ENCODE results near the gene LIN7C.
"Not testable (repeated sequence)": the region's sequence is repeated elsewhere in the genome, so short reads cannot be mapped to it uniquely, and the experiment has no call there.

Gene LIN7C

DNA sequence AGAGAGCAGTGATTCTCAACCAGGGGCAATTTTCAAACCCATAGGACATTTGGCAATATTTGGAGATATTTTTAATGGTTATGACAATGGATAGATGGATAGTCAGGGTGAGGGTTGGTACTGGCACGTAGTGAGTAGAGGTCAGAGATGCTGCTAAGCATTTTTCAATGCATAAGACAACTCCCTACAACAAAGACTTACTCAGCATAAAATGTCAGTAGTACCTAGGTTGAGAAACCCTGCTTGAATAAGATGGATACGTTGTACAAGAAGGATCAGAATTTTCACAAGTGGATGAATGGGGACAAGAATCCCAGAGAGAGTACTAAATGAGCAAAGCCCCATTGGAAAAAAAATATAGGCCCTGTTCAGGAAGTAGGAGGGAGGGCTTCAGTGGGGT is 11.9 kb upstream of the LIN7C start:
- Histone ChIP-seq H3K4me3 (ENCODE audit: insufficient read depth in 1 of 2, low read depth in 1 of 2, low read length in 2 of 2) (no peak overlapping the region), H4K8ac (ENCODE audit: low read length) (no peak overlapping the region), H3K4me1 (ENCODE audit: control insufficient read depth, insufficient read depth, low read depth, low read length) (no peaks in the 10 kb centered on the region), H3K14ac (ENCODE audit: low read length in 2 of 2) (no peak overlapping the region), H3K27me3 (ENCODE audit: control insufficient read depth in 1 of 2, insufficient read depth in 1 of 2, low read length in 2 of 2) (peaks cover 0 to 4% of the 10 kb centered on the region in 2 experiments), H3K9ac (ENCODE audit: low read length) (no peak overlapping the region), H2BK15ac (ENCODE audit: low read depth, poor library complexity, severe bottlenecking) (no peak overlapping the region), H3K9me3 (ENCODE audit: control insufficient read depth, low read length) (peaks cover 19% of the 10 kb centered on the region), H3K23ac (ENCODE audit: low read length in 2 of 2) (no peak overlapping the region), H2BK5ac (ENCODE audit: low read depth, low read length, poor library complexity, severe bottlenecking) (no peak overlapping the region), H3K79me1 (replicated peaks; ENCODE audit: low read length, poor library complexity, severe bottlenecking) (no peaks in the 10 kb centered on the region), H3K4me2 (ENCODE audit: low read length, poor library complexity, severe bottlenecking) (no peak overlapping the region), H3K18ac (ENCODE audit: low read depth in 1 of 2, low read length in 2 of 2) (no peak overlapping the region), H2AK5ac (ENCODE audit: low read length, severe bottlenecking) (no peak overlapping the region), H4K91ac (ENCODE audit: low read length) (no peak overlapping the region), H2AFZ (ENCODE audit: low read depth, low read length) (no peak overlapping the region), H3K4ac (ENCODE audit: low read depth in 1 of 2, low read length in 2 of 2) (no peak overlapping the region), H2BK12ac (ENCODE audit: low read length in 2 of 2) (no peak overlapping the region), H2BK120ac (ENCODE audit: low read depth, low read length) (no peak overlapping the region), H3K27ac (ENCODE audit: low read length, poor library complexity, severe bottlenecking) (no peak overlapping the region), H3K36me3 (ENCODE audit: control insufficient read depth in 1 of 2, insufficient read depth in 2 of 2, low read depth in 1 of 2, low read length in 2 of 2) (no peaks in the 10 kb centered on the region)
- WGBS, result 91% methylated on average over 1 of the region's 2 CpGs
- DNase-seq, result no peak

DNA sequence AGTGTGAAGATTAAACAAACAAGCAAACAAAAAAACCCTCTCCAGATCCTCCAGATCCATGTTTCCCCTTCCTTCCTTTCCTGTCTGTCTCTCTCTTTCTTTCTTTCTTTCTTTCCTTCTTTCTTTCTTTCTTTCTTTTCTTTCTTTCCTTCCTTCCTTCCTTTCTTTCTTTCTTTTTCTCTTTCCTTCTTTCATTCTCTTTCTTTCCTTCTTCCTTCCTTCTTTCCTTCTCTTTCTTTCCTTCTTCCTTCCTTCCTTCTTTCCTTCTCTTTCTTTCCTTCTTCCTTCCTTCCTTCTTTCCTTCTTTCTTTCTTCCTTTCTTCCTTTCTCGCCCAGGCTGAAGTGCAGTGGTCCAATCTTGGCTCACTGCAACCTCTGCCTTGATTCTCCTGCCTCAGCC is 10.9 kb upstream of the LIN7C start:
- not testable (repeated sequence) for H3K9ac ChIP-seq (ENCODE audit: low read length); H2BK12ac ChIP-seq (ENCODE audit: low read length in 2 of 2); H2BK15ac ChIP-seq (ENCODE audit: low read depth, poor library complexity, severe bottlenecking); H3K4ac ChIP-seq (ENCODE audit: low read depth in 1 of 2, low read length in 2 of 2); H2AFZ ChIP-seq (ENCODE audit: low read depth, low read length); H2BK5ac ChIP-seq (ENCODE audit: low read depth, low read length, poor library complexity, severe bottlenecking); H3K79me1 ChIP-seq (replicated peaks; ENCODE audit: low read length, poor library complexity, severe bottlenecking); H2AK5ac ChIP-seq (ENCODE audit: low read length, severe bottlenecking); H3K14ac ChIP-seq (ENCODE audit: low read length in 2 of 2); H3K4me2 ChIP-seq (ENCODE audit: low read length, poor library complexity, severe bottlenecking); H3K36me3 ChIP-seq (ENCODE audit: control insufficient read depth in 1 of 2, insufficient read depth in 2 of 2, low read depth in 1 of 2, low read length in 2 of 2); H4K8ac ChIP-seq (ENCODE audit: low read length); H3K27ac ChIP-seq (ENCODE audit: low read length, poor library complexity, severe bottlenecking); H4K91ac ChIP-seq (ENCODE audit: low read length); DNase-seq; H3K27me3 ChIP-seq (ENCODE audit: control insufficient read depth in 1 of 2, insufficient read depth in 1 of 2, low read length in 2 of 2); H2BK120ac ChIP-seq (ENCODE audit: low read depth, low read length); H3K18ac ChIP-seq (ENCODE audit: low read depth in 1 of 2, low read length in 2 of 2); H3K23ac ChIP-seq (ENCODE audit: low read length in 2 of 2); H3K4me3 ChIP-seq (ENCODE audit: insufficient read depth in 1 of 2, low read depth in 1 of 2, low read length in 2 of 2); H3K4me1 ChIP-seq (ENCODE audit: control insufficient read depth, insufficient read depth, low read depth, low read length)
- H3K9me3 ChIP-seq (ENCODE audit: control insufficient read depth, low read length), result peaks cover 19% of the 10 kb centered on the region
- WGBS, result 78% methylated on average over 1 of the region's 1 CpG

DNA sequence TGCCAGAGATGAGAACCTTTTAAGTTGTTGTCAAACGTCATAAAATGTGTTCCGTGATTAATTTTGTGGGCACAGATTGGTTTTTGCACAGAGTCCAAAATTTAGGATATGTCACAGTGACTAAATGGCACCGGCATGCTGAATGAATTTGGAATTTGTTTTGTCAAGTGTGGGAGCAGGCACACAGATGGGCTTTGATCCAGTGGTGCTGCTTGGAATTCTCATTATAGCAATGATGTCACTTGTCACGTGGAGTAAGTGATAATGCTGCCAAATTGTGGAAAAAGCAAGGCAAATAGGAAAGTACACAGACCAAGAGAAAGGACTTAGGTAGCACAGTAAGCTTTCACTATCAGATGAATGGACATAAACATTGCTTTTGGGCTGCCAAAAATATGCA is 8.0 kb upstream of the LIN7C start:
- Histone ChIP-seq H3K79me1 (replicated peaks; ENCODE audit: low read length, poor library complexity, severe bottlenecking) (no peaks in the 10 kb centered on the region), H3K18ac (ENCODE audit: low read depth in 1 of 2, low read length in 2 of 2) (no peak overlapping the region), H3K9ac (ENCODE audit: low read length) (no peak overlapping the region), H4K91ac (ENCODE audit: low read length) (no peak overlapping the region), H2BK120ac (ENCODE audit: low read depth, low read length) (no peak overlapping the region), H2AK5ac (ENCODE audit: low read length, severe bottlenecking) (no peak overlapping the region), H3K9me3 (ENCODE audit: control insufficient read depth, low read length) (peaks cover 19% of the 10 kb centered on the region), H2BK15ac (ENCODE audit: low read depth, poor library complexity, severe bottlenecking) (no peak overlapping the region), H3K4me3 (ENCODE audit: insufficient read depth in 1 of 2, low read depth in 1 of 2, low read length in 2 of 2) (peak overlapping the region in 1 of 2 experiments; percentile 5), H3K36me3 (ENCODE audit: control insufficient read depth in 1 of 2, insufficient read depth in 2 of 2, low read depth in 1 of 2, low read length in 2 of 2) (no peaks in the 10 kb centered on the region), H3K4me1 (ENCODE audit: control insufficient read depth, insufficient read depth, low read depth, low read length) (no peaks in the 10 kb centered on the region), H2BK5ac (ENCODE audit: low read depth, low read length, poor library complexity, severe bottlenecking) (no peak overlapping the region), H3K27ac (ENCODE audit: low read length, poor library complexity, severe bottlenecking) (no peak overlapping the region), H3K14ac (ENCODE audit: low read length in 2 of 2) (no peak overlapping the region), H4K8ac (ENCODE audit: low read length) (no peak overlapping the region), H3K4ac (ENCODE audit: low read depth in 1 of 2, low read length in 2 of 2) (no peak overlapping the region), H3K4me2 (ENCODE audit: low read length, poor library complexity, severe bottlenecking) (no peak overlapping the region), H2BK12ac (ENCODE audit: low read length in 2 of 2) (no peak overlapping the region), H3K23ac (ENCODE audit: low read length in 2 of 2) (no peak overlapping the region), H2AFZ (ENCODE audit: low read depth, low read length) (no peak overlapping the region), H3K27me3 (ENCODE audit: control insufficient read depth in 1 of 2, insufficient read depth in 1 of 2, low read length in 2 of 2) (peaks cover 0 to 4% of the 10 kb centered on the region in 2 experiments)
- no peak for DNase-seq
- WGBS, result 83% methylated on average over 4 of the region's 4 CpGs

DNA sequence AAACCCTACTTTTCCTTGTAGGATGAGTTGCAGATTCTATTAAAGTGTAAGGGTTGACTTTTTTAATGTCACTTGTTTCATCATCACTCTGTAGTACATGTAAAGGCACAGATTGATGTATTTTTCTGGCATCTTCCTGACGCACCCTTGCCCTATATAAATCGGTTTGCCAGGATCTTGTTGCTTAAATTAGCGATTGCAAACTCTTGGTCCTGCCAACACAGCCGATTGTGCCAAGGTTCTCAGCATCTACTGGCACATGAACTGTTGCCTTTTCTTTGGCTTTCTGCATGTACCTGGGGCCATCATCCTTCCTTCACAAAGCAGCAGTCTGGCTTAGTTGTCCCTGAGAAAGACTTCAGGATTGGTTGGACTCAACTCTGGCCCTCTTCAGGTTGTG is 7.5 kb upstream of the LIN7C start:
- 96% methylated on average over 4 of the region's 4 CpGs for WGBS
- Histone ChIP-seq H3K4me2 (ENCODE audit: low read length, poor library complexity, severe bottlenecking) (no peak overlapping the region), H3K14ac (ENCODE audit: low read length in 2 of 2) (no peak overlapping the region), H2BK5ac (ENCODE audit: low read depth, low read length, poor library complexity, severe bottlenecking) (no peak overlapping the region), H4K91ac (ENCODE audit: low read length) (no peak overlapping the region), H2AK5ac (ENCODE audit: low read length, severe bottlenecking) (no peak overlapping the region), H3K23ac (ENCODE audit: low read length in 2 of 2) (no peak overlapping the region), H3K4me1 (ENCODE audit: control insufficient read depth, insufficient read depth, low read depth, low read length) (no peaks in the 10 kb centered on the region), H2AFZ (ENCODE audit: low read depth, low read length) (no peak overlapping the region), H3K79me1 (replicated peaks; ENCODE audit: low read length, poor library complexity, severe bottlenecking) (no peaks in the 10 kb centered on the region), H3K9me3 (ENCODE audit: control insufficient read depth, low read length) (peaks cover 19% of the 10 kb centered on the region), H4K8ac (ENCODE audit: low read length) (no peak overlapping the region), H3K9ac (ENCODE audit: low read length) (no peak overlapping the region), H3K27ac (ENCODE audit: low read length, poor library complexity, severe bottlenecking) (no peak overlapping the region), H3K18ac (ENCODE audit: low read depth in 1 of 2, low read length in 2 of 2) (no peak overlapping the region), H2BK120ac (ENCODE audit: low read depth, low read length) (no peak overlapping the region), H2BK12ac (ENCODE audit: low read length in 2 of 2) (no peak overlapping the region), H2BK15ac (ENCODE audit: low read depth, poor library complexity, severe bottlenecking) (no peak overlapping the region), H3K4ac (ENCODE audit: low read depth in 1 of 2, low read length in 2 of 2) (no peak overlapping the region), H3K27me3 (ENCODE audit: control insufficient read depth in 1 of 2, insufficient read depth in 1 of 2, low read length in 2 of 2) (peaks cover 0 to 4% of the 10 kb centered on the region in 2 experiments), H3K4me3 (ENCODE audit: insufficient read depth in 1 of 2, low read depth in 1 of 2, low read length in 2 of 2) (peak overlapping the region in 1 of 2 experiments; percentile 5), H3K36me3 (ENCODE audit: control insufficient read depth in 1 of 2, insufficient read depth in 2 of 2, low read depth in 1 of 2, low read length in 2 of 2) (no peaks in the 10 kb centered on the region)
- no peak for DNase-seq
